Natural killer cell (primary cell): ENCODE data around the gene SOX13. TPM values are rescaled to one million over a fixed set of nuclear protein-coding genes. Genes with fewer than 3 reads are reported as not detected.
A peak's percentile ranks its signal among the peaks of the same experiment; 100 is the strongest.

Experiments
- ATAC-seq, 3 donors: fragments of 150-1000 bp in 2 of 3; fragments of 200-7000 bp in 1 of 3; cut with Tn5 transposase; 1 replicate in 1 of 3; 2 replicates in 2 of 3; pipeline ENCODE4 v1.10.0; 2021; ENCODE audit warnings: mild to moderate bottlenecking in 2 of 3, moderate library complexity in 2 of 3
- DNase-seq, 2 donors: peaks; one replicate each; pipeline versions ENCODE4 v3.0.0 to v3.0.0-alpha.2; 2013 to 2021; ENCODE audit warnings: mixed read lengths in 1 of 2
- H3K27ac ChIP-seq: one replicate; pipeline ENCODE4 v1.5.1; 2013; ENCODE audit warnings: mild to moderate bottlenecking, low read length
- H3K27me3 ChIP-seq: one replicate; pipeline ENCODE4 v1.6.1; 2013; ENCODE audit warnings: low read length; ENCODE audit not compliant: control insufficient read depth, insufficient read depth
- H3K36me3 ChIP-seq: one replicate; pipeline ENCODE4 v1.6.1; 2013; ENCODE audit warnings: low read length; ENCODE audit not compliant: control insufficient read depth, insufficient read depth
- H3K4me1 ChIP-seq: one replicate; pipeline ENCODE4 v1.6.1; 2013; ENCODE audit warnings: low read length; ENCODE audit not compliant: control insufficient read depth, insufficient read depth
- H3K4me3 ChIP-seq: one replicate; pipeline ENCODE4 v1.5.1; 2013; ENCODE audit warnings: low read length
- H3K9me3 ChIP-seq: one replicate; pipeline ENCODE4 v1.6.1; 2013; ENCODE audit warnings: low read length; ENCODE audit not compliant: control insufficient read depth, insufficient read depth
- H3K27ac Mint-ChIP-seq, 2 donors: one replicate each; pipeline ENCODE4 v1.8.0; 2022; ENCODE audit warnings: mild to moderate bottlenecking in 2 of 2, mixed read lengths in 2 of 2, moderate library complexity in 1 of 2
- H3K27me3 Mint-ChIP-seq, 2 donors: one replicate each; pipeline ENCODE4 v1.8.0; 2022; ENCODE audit warnings: low read depth in 2 of 2, mixed read lengths in 2 of 2
- H3K36me3 Mint-ChIP-seq: one replicate; pipeline ENCODE4 v1.8.0; 2022; ENCODE audit warnings: mixed read lengths
- H3K4me1 Mint-ChIP-seq, 2 donors: one replicate each; pipeline ENCODE4 v1.8.0; 2022; ENCODE audit warnings: mixed read lengths in 2 of 2
- H3K4me3 Mint-ChIP-seq: one replicate; pipeline ENCODE4 v1.8.0; 2022; ENCODE audit warnings: mild to moderate bottlenecking, moderate library complexity, mixed read lengths
- H3K9me3 Mint-ChIP-seq, 2 donors: one replicate each; pipeline ENCODE4 v1.8.0; 2022; ENCODE audit warnings: mixed read lengths in 2 of 2
- WGBS: methylation state at CpG from one replicate; pipeline ENCODE4 v1.1.7; 2013; ENCODE audit warnings: missing lambda C conversion rate; ENCODE audit not compliant: insufficient coverage; 5-methylcytosine and 5-hydroxymethylcytosine counted together
- intact Hi-C: fragments of 100-400 bp; cut with micrococcal nuclease; formaldehyde crosslinking; loops from one replicate; pipeline ENCODE4 v1.14.2; 2022
- total RNA-seq, 4 donors: library from RNA; stranded (reverse); fragments of 120-200 nt in 1 of 4; gene quantifications; one replicate each; pipeline versions ENCODE4 v1.2.3 to v1.2.4, GENCODE V29; 2013 to 2022
- TF ChIP-seq, protein P1 (sequence below): fragments of 200-600 bp; IDR thresholded peaks from one replicate; pipeline ENCODE4 v1.8.0; 2022; ENCODE audit warnings: antibody characterized with exemption

The SOX13 gene
- total RNA-seq, 3 donors from 2014 or later (not counting 1 experiment from before 2014, with no cell fraction given) = 27.3 to 44.7 (median 41.4) TPM

DNA sequence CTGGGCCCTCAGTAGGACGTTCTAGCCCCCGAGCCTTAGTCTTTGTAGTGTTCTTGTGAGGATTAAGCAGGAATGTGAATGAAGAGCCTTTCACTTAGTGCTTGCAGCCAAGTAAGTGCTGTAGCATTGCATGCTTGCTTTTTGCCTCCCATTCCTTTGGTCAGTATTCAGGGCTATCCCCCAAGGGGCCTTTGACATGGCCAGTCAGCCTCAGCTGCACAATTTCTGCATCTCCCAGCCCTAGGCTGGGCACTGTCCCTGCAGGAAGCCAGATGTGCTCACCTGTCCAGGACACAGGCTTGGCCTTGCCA lies 30.5 kb downstream of the SOX13 start:
- H3K27me3 ChIP-seq = no peaks in the 10 kb centered on the region
- DNase-seq (no peak), ATAC-seq (no peak)
- TF ChIP-seq, protein P1, sequence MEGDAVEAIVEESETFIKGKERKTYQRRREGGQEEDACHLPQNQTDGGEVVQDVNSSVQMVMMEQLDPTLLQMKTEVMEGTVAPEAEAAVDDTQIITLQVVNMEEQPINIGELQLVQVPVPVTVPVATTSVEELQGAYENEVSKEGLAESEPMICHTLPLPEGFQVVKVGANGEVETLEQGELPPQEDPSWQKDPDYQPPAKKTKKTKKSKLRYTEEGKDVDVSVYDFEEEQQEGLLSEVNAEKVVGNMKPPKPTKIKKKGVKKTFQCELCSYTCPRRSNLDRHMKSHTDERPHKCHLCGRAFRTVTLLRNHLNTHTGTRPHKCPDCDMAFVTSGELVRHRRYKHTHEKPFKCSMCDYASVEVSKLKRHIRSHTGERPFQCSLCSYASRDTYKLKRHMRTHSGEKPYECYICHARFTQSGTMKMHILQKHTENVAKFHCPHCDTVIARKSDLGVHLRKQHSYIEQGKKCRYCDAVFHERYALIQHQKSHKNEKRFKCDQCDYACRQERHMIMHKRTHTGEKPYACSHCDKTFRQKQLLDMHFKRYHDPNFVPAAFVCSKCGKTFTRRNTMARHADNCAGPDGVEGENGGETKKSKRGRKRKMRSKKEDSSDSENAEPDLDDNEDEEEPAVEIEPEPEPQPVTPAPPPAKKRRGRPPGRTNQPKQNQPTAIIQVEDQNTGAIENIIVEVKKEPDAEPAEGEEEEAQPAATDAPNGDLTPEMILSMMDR = no peak
- WGBS = 81% methylated on average over 2 of the region's 2 CpGs
- H3K9me3 ChIP-seq = no peaks in the 10 kb centered on the region
- H3K36me3 ChIP-seq = no peaks in the 10 kb centered on the region
- H3K4me1 ChIP-seq = peaks cover 80% of the 10 kb centered on the region
- H3K4me3 ChIP-seq = no peak overlapping the region
- no peaks in the 10 kb centered on the region for H3K27me3 Mint-ChIP-seq
- H3K27ac Mint-ChIP-seq = peak overlapping the region; percentile 97 to 100
- peak overlapping the region; percentile 82 for H3K27ac ChIP-seq
- H3K4me3 Mint-ChIP-seq = peak overlapping the region; percentile 83
- no peaks in the 10 kb centered on the region for H3K9me3 Mint-ChIP-seq
- H3K4me1 Mint-ChIP-seq = peaks cover 55 to 72% of the 10 kb centered on the region in 2 donors
- intact Hi-C loops = no loop called here
- H3K36me3 Mint-ChIP-seq = no peaks in the 10 kb centered on the region

DNA sequence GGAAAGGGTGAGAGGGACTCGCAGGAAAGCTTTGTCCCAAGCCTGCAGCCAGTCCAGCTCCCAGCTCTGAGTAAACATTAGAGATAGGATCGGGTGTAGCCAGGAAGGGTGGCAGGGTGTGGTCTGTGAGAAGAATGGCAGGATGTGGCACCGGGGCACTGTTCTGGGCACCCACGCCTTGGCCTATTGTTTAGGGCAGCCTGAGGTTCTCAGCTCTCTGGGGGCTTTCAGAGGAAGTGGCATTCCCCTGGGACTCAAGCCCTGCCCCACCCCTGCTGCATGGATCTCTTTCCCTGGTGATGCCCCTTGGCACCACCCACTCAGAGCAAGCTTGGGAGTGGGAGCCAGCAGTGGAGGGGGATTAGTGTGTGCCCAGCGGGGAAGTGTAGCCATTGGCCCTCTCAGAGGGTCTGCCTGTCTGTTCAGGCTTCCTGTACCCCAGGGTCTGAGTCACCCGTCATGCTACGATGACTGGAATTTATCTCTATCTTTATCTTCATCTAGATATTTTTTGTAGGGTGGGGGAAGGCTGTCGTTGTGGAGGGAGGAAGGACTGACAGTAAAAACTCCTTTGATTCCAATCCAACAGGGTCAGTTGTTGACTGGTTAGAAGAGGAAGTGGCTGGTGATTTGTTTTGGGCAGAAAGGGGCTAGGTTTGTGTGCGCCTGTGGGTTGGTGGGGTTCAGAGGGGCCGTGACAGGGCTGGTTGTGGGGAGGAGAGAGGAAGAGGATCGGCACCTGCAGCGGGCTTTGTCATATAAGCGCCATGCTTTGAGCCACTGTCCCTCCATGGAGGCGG lies 31.6 kb downstream of the SOX13 start:
- 19% methylated on average over 12 of the region's 14 CpGs for WGBS
- TF ChIP-seq, protein P1 = no peak
- DNase-seq (peak in 1 of 2 donors; percentile 31), ATAC-seq (peak; percentile 35 to 58 (median 39))
- Mint-ChIP-seq H3K36me3 (no peaks in the 10 kb centered on the region), H3K4me1 (peaks cover 64 to 77% of the 10 kb centered on the region in 2 donors), H3K27ac (peak overlapping the region; percentile 97 to 100), H3K27me3 (no peaks in the 10 kb centered on the region), H3K4me3 (peak overlapping the region; percentile 84), H3K9me3 (no peaks in the 10 kb centered on the region)
- no peaks in the 10 kb centered on the region for H3K36me3 ChIP-seq
- H3K9me3 ChIP-seq = no peaks in the 10 kb centered on the region
- no peaks in the 10 kb centered on the region for H3K27me3 ChIP-seq
- peaks cover 80% of the 10 kb centered on the region for H3K4me1 ChIP-seq
- H3K27ac ChIP-seq = peak overlapping the region; percentile 82
- no peak overlapping the region for H3K4me3 ChIP-seq
- intact Hi-C loops = no loop called here

DNA sequence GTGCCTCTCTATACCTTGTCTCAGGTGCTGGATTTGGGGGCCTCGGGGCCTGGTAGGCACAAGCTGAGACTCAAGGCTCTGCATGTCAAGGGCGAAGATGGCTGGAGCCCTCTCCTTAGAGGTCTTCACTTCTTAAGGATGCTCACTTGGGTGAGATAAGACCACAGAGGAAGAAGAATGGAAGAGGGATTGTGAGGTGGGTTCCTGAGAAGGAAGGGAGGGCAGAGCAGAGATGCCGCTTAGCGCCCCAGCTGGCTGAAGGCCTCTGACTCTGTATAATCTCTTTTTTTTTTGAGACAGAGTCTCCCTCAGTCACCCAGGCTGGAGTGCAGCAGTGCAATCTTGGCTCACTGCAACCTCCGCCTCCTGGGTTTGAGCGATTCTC lies 32.2 kb downstream of the SOX13 start:
- H3K4me1 Mint-ChIP-seq = peaks cover 62 to 75% of the 10 kb centered on the region in 2 donors
- no peaks in the 10 kb centered on the region for H3K36me3 Mint-ChIP-seq
- Histone ChIP-seq H3K27me3 (no peaks in the 10 kb centered on the region), H3K36me3 (no peaks in the 10 kb centered on the region), H3K9me3 (no peaks in the 10 kb centered on the region), H3K27ac (peak overlapping the region; percentile 82), H3K4me1 (peaks cover 80% of the 10 kb centered on the region), H3K4me3 (no peak overlapping the region)
- H3K27me3 Mint-ChIP-seq = no peaks in the 10 kb centered on the region
- TF ChIP-seq, protein P1 = no peak
- H3K27ac Mint-ChIP-seq = peak overlapping the region; percentile 97 to 100
- intact Hi-C loops = no loop called here
- WGBS = 64% methylated on average over 6 of the region's 6 CpGs
- H3K9me3 Mint-ChIP-seq = no peaks in the 10 kb centered on the region
- no peak for DNase-seq
- H3K4me3 Mint-ChIP-seq = peak overlapping the region; percentile 84
- ATAC-seq = no peak

DNA sequence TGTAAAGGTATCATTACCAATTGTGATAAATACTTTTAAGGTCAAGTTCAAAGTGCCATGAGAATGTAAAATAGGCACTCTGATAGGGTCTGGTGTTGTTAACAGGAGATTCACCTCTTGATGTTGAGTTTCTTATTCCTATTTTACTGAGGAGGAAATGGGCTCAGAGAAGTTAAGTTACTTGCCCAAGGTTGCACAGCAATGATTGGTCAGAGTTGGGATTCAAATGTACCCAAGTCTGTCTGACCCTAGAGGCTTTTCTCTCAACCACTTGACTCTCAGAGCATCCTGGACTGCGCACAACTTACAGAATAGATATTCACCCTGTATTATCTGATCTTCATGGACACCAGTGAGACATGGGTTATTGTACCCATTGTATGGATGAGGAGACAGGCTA lies 33.9 kb downstream of the SOX13 start:
- Mint-ChIP-seq H3K27me3 (no peaks in the 10 kb centered on the region), H3K4me1 (peaks cover 49 to 60% of the 10 kb centered on the region in 2 donors), H3K9me3 (no peaks in the 10 kb centered on the region), H3K27ac (peak overlapping the region; percentile 42 to 97), H3K4me3 (no peak overlapping the region), H3K36me3 (no peaks in the 10 kb centered on the region)
- intact Hi-C loops = no loop called here
- no peaks in the 10 kb centered on the region for H3K27me3 ChIP-seq
- H3K36me3 ChIP-seq = no peaks in the 10 kb centered on the region
- peaks cover 69% of the 10 kb centered on the region for H3K4me1 ChIP-seq
- H3K9me3 ChIP-seq = no peaks in the 10 kb centered on the region
- TF ChIP-seq, protein P1 = no peak
- no CpG with 5 or more reads among the region's 1 CpG for WGBS
- no peak overlapping the region for H3K4me3 ChIP-seq
- DNase-seq (no peak), ATAC-seq (no peak)
- no peak overlapping the region for H3K27ac ChIP-seq
